HepG2 (cell line): ENCODE data around the gene DDN. TPM values are rescaled to one million over a fixed set of nuclear protein-coding genes. Genes with fewer than 3 reads are reported as not detected.

Source experiments
- CBX5 ChIP-seq: sonication (generic); formaldehyde crosslinking; IDR thresholded peaks from 2 replicates; pipeline ENCODE4 v1.4.0; 2020; ENCODE audit warnings: missing genetic modification reagents, borderline replicate concordance
- KDM4B ChIP-seq: sonication (generic); formaldehyde crosslinking; IDR thresholded peaks from 2 replicates; pipeline ENCODE4 v1.4.0; 2020; ENCODE audit warnings: missing genetic modification reagents
- MYNN ChIP-seq: sonication (generic); formaldehyde crosslinking; IDR thresholded peaks from 2 replicates; pipeline ENCODE4 v1.4.0; 2020; ENCODE audit warnings: mild to moderate bottlenecking, low read depth, missing genetic modification reagents
- NFATC3 ChIP-seq: sonication (generic); formaldehyde crosslinking; IDR thresholded peaks from 2 replicates; pipeline ENCODE4 v1.5.1; 2020; ENCODE audit warnings: mild to moderate bottlenecking, missing genetic modification reagents
- PHF5A ChIP-seq: IDR thresholded peaks from one replicate; pipeline ENCODE4 v1.6.1; 2018; ENCODE audit warnings: low read depth, missing genetic modification reagents; ENCODE audit not compliant: unreplicated experiment
- RELA ChIP-seq: sonication (generic); formaldehyde crosslinking; IDR thresholded peaks from 2 replicates; pipeline ENCODE4 v1.4.0; 2020; ENCODE audit warnings: missing genetic modification reagents
- TBL1XR1 ChIP-seq: fragments of 150-350 bp; IDR thresholded peaks from 2 replicates; pipeline ENCODE4 v1.6.1; 2014; ENCODE audit warnings: borderline replicate concordance, low read length; ENCODE audit not compliant: partially characterized antibody
- ZNF136 ChIP-seq: sonication (generic); formaldehyde crosslinking; IDR thresholded peaks from 2 replicates; pipeline ENCODE4 v1.8.1; 2022; ENCODE audit warnings: low read depth, mild to moderate bottlenecking, moderate library complexity, missing genetic modification reagents
- ZNF530 ChIP-seq: sonication (generic); formaldehyde crosslinking; IDR thresholded peaks from 2 replicates; pipeline ENCODE4 v1.5.0; 2020; ENCODE audit warnings: low read depth, mild to moderate bottlenecking, missing genetic modification reagents
- ZNF747 ChIP-seq: sonication (generic); formaldehyde crosslinking; IDR thresholded peaks from 2 replicates; pipeline ENCODE4 v1.8.1; 2023; ENCODE audit warnings: missing genetic modification reagents, mild to moderate bottlenecking, borderline replicate concordance
- ZNF749 ChIP-seq: sonication (generic); formaldehyde crosslinking; IDR thresholded peaks from 2 replicates; pipeline ENCODE4 v1.8.0; 2022; ENCODE audit warnings: mild to moderate bottlenecking, missing genetic modification reagents, moderate library complexity, borderline replicate concordance
- ZNF768 ChIP-seq: sonication (generic); formaldehyde crosslinking; IDR thresholded peaks from 2 replicates; pipeline ENCODE4 v1.4.0; 2020; ENCODE audit warnings: missing genetic modification reagents
- ZNF879 ChIP-seq: sonication (generic); formaldehyde crosslinking; IDR thresholded peaks from 2 replicates; pipeline ENCODE4 v1.8.1; 2023; ENCODE audit warnings: missing genetic modification reagents
- polyA plus RNA-seq, 8 experiments: library from polyadenylated mRNA; depleted of rRNA in 3 of 8; stranded (reverse) in 7 of 8; unstranded in 1 of 8; fragments of >200 nt; fragmentation: Illumina TruSeq in 4 of 8; extraction: Trizol in 4 of 8; gene quantifications; 2 replicates each; pipeline versions ENCODE4 v1.2.1 to v1.2.3, GENCODE V29; 2011 to 2016; ENCODE audit warnings: low read depth in 4 of 8, missing spikeins in 1 of 8, mixed read lengths in 1 of 8; ENCODE audit not compliant: insufficient read depth in 1 of 8
- total RNA-seq, 5 experiments: library from RNA; depleted of rRNA; stranded (reverse); fragments of >200 nt; fragmentation: Illumina TruSeq; extraction: Trizol; gene quantifications; 2 replicates each; pipeline ENCODE4 v1.2.3, GENCODE V29; 2016; ENCODE audit warnings: low read depth in 1 of 5
- TF ChIP-seq, protein P1 (sequence below): sonication (generic); formaldehyde crosslinking; IDR thresholded peaks from 2 replicates; pipeline ENCODE4 v1.8.1; 2023; ENCODE audit warnings: missing genetic modification reagents, mild to moderate bottlenecking, borderline replicate concordance
- TF ChIP-seq, protein P2 (sequence below): sonication (generic); formaldehyde crosslinking; IDR thresholded peaks from 2 replicates; pipeline ENCODE4 v1.4.0; 2020; ENCODE audit warnings: mild to moderate bottlenecking, missing genetic modification reagents, borderline replicate concordance
- TF ChIP-seq, protein P3 (sequence below): sonication (generic); formaldehyde crosslinking; IDR thresholded peaks from 2 replicates; pipeline ENCODE4 v1.4.0; 2020; ENCODE audit warnings: mild to moderate bottlenecking, missing genetic modification reagents
- TF ChIP-seq, protein P4 (sequence below): sonication (generic); formaldehyde crosslinking; IDR thresholded peaks from 2 replicates; pipeline ENCODE4 v1.8.0; 2022; ENCODE audit warnings: missing genetic modification reagents, low read depth, mild to moderate bottlenecking, borderline replicate concordance
- TF ChIP-seq, protein P5 (sequence below): IDR thresholded peaks from 2 replicates; pipeline ENCODE4 v1.6.1; 2016; ENCODE audit warnings: low read depth
- TF ChIP-seq, protein P6 (sequence below): sonication (generic); formaldehyde crosslinking; IDR thresholded peaks from 2 replicates; pipeline ENCODE4 v1.8.1; 2022; ENCODE audit warnings: low read depth, mild to moderate bottlenecking, missing genetic modification reagents

The DDN gene
- total and polyA plus RNA-seq, 2 of the 13 experiments (the other 11 are each of a cell fraction or from before 2014, with no cell fraction given), result 0.24 to 0.53 TPM

DNA sequence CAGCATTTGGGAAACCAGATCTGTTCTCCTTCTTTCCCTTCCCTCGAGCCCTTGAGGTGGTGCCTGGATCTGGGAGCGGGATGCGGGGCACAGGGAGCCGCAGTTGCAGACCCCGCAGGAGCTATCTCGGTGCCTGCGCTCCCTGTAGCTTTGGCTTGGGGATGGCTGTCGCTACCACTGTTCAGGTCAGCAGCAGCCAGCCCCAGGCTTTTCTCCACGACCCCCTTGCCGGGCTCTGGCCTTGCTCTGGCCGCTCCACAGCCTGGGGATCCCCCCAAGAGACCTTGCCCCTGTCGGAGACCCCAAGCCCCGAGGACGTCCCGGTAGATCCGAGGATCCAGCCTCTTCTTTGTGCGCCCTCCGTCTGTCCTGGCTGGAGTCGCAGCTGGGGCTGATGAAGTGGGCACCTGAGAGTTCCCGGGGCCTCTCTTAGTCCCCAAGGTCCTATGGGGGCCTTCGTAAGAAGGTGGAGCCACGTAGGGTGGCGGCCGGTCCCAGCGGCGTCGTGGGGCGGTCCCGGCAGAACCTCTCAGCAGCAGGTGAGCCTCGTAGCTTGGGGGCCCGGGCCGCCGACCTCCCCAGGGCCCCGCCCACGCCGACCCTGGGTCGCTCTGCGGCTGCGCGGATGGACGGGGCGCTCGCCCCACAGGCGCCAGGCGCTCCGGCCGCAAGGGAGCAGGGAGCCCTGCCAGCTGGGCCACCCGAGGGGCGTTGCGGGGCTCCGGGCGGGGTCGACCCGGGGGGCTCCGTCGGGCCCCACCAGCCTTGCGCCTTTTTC lies 1.3 kb downstream of the DDN start (continued):
- TF ChIP-seq, protein P1, sequence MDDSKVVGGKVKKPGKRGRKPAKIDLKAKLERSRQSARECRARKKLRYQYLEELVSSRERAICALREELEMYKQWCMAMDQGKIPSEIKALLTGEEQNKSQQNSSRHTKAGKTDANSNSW (CRISPR knock-in tag), result no peak
- TF ChIP-seq CBX5 (CRISPR knock-in tag) (no peak), RELA (no peak), ZNF136 (no peak), TBL1XR1 (no peak), MYNN (no peak), PHF5A (CRISPR knock-in tag) (no peak), KDM4B (CRISPR knock-in tag) (no peak), ZNF879 (CRISPR knock-in tag) (no peak), NFATC3 (CRISPR knock-in tag) (no peak), ZNF530 (CRISPR knock-in tag) (no peak), ZNF749 (CRISPR knock-in tag) (peak; percentile 33; the same call in 1 of the 2 replicates), ZNF768 (CRISPR knock-in tag) (no peak), ZNF747 (CRISPR knock-in tag) (no peak; the same call in 1 of the 2 replicates)
- TF ChIP-seq, protein P2, sequence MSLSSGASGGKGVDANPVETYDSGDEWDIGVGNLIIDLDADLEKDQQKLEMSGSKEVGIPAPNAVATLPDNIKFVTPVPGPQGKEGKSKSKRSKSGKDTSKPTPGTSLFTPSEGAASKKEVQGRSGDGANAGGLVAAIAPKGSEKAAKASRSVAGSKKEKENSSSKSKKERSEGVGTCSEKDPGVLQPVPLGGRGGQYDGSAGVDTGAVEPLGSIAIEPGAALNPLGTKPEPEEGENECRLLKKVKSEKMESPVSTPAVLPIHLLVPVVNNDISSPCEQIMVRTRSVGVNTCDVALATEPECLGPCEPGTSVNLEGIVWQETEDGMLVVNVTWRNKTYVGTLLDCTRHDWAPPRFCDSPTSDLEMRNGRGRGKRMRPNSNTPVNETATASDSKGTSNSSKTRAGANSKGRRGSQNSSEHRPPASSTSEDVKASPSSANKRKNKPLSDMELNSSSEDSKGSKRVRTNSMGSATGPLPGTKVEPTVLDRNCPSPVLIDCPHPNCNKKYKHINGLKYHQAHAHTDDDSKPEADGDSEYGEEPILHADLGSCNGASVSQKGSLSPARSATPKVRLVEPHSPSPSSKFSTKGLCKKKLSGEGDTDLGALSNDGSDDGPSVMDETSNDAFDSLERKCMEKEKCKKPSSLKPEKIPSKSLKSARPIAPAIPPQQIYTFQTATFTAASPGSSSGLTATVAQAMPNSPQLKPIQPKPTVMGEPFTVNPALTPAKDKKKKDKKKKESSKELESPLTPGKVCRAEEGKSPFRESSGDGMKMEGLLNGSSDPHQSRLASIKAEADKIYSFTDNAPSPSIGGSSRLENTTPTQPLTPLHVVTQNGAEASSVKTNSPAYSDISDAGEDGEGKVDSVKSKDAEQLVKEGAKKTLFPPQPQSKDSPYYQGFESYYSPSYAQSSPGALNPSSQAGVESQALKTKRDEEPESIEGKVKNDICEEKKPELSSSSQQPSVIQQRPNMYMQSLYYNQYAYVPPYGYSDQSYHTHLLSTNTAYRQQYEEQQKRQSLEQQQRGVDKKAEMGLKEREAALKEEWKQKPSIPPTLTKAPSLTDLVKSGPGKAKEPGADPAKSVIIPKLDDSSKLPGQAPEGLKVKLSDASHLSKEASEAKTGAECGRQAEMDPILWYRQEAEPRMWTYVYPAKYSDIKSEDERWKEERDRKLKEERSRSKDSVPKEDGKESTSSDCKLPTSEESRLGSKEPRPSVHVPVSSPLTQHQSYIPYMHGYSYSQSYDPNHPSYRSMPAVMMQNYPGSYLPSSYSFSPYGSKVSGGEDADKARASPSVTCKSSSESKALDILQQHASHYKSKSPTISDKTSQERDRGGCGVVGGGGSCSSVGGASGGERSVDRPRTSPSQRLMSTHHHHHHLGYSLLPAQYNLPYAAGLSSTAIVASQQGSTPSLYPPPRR (CRISPR knock-in tag), result no peak
- TF ChIP-seq, protein P3, sequence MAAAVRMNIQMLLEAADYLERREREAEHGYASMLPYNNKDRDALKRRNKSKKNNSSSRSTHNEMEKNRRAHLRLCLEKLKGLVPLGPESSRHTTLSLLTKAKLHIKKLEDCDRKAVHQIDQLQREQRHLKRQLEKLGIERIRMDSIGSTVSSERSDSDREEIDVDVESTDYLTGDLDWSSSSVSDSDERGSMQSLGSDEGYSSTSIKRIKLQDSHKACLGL (CRISPR knock-in tag), result no peak
- TF ChIP-seq, protein P4, sequence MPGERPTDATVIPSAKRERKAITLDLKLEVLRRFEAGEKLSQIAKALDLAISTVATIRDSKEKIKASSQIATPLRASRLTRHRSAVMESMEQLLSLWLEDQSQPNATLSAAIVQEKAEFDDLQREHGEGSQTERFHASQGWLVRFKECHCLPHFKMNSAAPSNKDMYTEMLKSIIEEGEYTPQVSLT (CRISPR knock-in tag), result no peak
- TF ChIP-seq, protein P5, sequence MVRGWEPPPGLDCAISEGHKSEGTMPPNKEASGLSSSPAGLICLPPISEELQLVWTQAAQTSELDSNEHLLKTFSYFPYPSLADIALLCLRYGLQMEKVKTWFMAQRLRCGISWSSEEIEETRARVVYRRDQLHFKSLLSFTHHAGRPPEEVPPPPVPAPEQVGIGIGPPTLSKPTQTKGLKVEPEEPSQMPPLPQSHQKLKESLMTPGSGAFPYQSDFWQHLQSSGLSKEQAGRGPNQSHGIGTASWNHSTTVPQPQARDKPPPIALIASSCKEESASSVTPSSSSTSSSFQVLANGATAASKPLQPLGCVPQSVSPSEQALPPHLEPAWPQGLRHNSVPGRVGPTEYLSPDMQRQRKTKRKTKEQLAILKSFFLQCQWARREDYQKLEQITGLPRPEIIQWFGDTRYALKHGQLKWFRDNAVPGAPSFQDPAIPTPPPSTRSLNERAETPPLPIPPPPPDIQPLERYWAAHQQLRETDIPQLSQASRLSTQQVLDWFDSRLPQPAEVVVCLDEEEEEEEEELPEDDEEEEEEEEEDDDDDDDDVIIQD (CRISPR knock-in tag), result no peak
- TF ChIP-seq, protein P6, sequence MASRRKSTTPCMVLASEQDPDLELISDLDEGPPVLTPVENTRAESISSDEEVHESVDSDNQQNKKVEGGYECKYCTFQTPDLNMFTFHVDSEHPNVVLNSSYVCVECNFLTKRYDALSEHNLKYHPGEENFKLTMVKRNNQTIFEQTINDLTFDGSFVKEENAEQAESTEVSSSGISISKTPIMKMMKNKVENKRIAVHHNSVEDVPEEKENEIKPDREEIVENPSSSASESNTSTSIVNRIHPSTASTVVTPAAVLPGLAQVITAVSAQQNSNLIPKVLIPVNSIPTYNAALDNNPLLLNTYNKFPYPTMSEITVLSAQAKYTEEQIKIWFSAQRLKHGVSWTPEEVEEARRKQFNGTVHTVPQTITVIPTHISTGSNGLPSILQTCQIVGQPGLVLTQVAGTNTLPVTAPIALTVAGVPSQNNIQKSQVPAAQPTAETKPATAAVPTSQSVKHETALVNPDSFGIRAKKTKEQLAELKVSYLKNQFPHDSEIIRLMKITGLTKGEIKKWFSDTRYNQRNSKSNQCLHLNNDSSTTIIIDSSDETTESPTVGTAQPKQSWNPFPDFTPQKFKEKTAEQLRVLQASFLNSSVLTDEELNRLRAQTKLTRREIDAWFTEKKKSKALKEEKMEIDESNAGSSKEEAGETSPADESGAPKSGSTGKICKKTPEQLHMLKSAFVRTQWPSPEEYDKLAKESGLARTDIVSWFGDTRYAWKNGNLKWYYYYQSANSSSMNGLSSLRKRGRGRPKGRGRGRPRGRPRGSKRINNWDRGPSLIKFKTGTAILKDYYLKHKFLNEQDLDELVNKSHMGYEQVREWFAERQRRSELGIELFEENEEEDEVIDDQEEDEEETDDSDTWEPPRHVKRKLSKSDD (CRISPR knock-in tag), result no peak
